OCI-LY3 (cell line): Measurements from ENCODE around the gene SSU72.

Source experiments
- CTCF ChIP-seq: fragments of 200-600, 300-600 bp; sonication (generic); IDR thresholded peaks from 2 replicates; pipeline ENCODE4 v1.5.1; 2014; ENCODE audit warnings: antibody characterized with exemption, low read length, low read depth
- EZH2phosphoT487 ChIP-seq: fragments of 200-600 bp; shearing (Covaris generic); IDR thresholded peaks from 2 replicates; pipeline ENCODE4 v1.6.1; 2018; ENCODE audit warnings: antibody characterized with exemption, mixed run types, low read depth

- TF ChIP-seq CTCF (no peak), EZH2phosphoT487 (no peak)
These were observed 46.7 kb upstream of the SSU72 start for GRCh38 chr1:1621173-1622009.
